DMS153 (cell line): ENCODE measurements around the gene KHDRBS1.
"Not testable (repeated sequence)": the region's sequence is repeated elsewhere in the genome, so short reads cannot be mapped to it uniquely, and the experiment has no call there.

Experiments
- DNase-seq: peaks from one replicate; lab custom pipeline; 2025; lab: John Stamatoyannopoulos, UW

KHDRBS1 gene

GRCh38 chr1:32013386-32014198, at the start of gene KHDRBS1:
TSS of gene KHDRBS1 (plus strand) at chr1:32013868. CDS start at chr1:32013996, 128 bp downstream.
- DNase-seq: peak; percentile 100

- no peak for DNase-seq
Observed at GRCh38 chr1:31970873-31971272, 42.8 kb upstream of the KHDRBS1 start.

GRCh38 chr1:31976401-31976800, 37.3 kb upstream of the KHDRBS1 start:
- no peak for DNase-seq

GRCh38 chr1:31977385-31978131, 36.1 kb upstream of the KHDRBS1 start:
- DNase-seq: no peak

- no peak for DNase-seq
Observed at GRCh38 chr1:31978843-31979400, 34.7 kb upstream of the KHDRBS1 start.

- no peak for DNase-seq
Observed at GRCh38 chr1:31980835-31981455, 32.7 kb upstream of the KHDRBS1 start.

- no peak for DNase-seq
Observed at GRCh38 chr1:31981456-31981839, 32.2 kb upstream of the KHDRBS1 start.

GRCh38 chr1:31981972-31982371, 31.7 kb upstream of the KHDRBS1 start:
- peak; percentile 55 for DNase-seq

GRCh38 chr1:31984419-31985347, 29.0 kb upstream of the KHDRBS1 start:
- peak; percentile 19 for DNase-seq

GRCh38 chr1:31985430-31985829, 28.2 kb upstream of the KHDRBS1 start:
- peak; percentile 58 for DNase-seq

- peak; percentile 37 for DNase-seq
Observed at GRCh38 chr1:31987135-31987619, 26.5 kb upstream of the KHDRBS1 start.

GRCh38 chr1:31989964-31990363, 23.7 kb upstream of the KHDRBS1 start:
- no peak for DNase-seq

GRCh38 chr1:31991182-31991581, 22.5 kb upstream of the KHDRBS1 start:
- DNase-seq: no peak

- DNase-seq: no peak
Observed at GRCh38 chr1:31995263-31995662, 18.4 kb upstream of the KHDRBS1 start.

GRCh38 chr1:31996121-31996520, 17.5 kb upstream of the KHDRBS1 start:
- not testable (repeated sequence) for DNase-seq

GRCh38 chr1:32001863-32002262, 11.8 kb upstream of the KHDRBS1 start:
- DNase-seq: no peak

GRCh38 chr1:32002285-32002684, 11.4 kb upstream of the KHDRBS1 start:
- not testable (repeated sequence) for DNase-seq

GRCh38 chr1:32005522-32005921, 8.1 kb upstream of the KHDRBS1 start:
- DNase-seq: no peak

GRCh38 chr1:32007591-32007940, 6.1 kb upstream of the KHDRBS1 start:
- DNase-seq: no peak

- DNase-seq: no peak
Observed at GRCh38 chr1:32010246-32010645, 3.4 kb upstream of the KHDRBS1 start.

- DNase-seq: no peak
Observed at GRCh38 chr1:32012709-32013385, 821 bp upstream of the KHDRBS1 start.
